GM12874 (cell line): Measurements from ENCODE around the gene PDIA6.

ENCODE experiments used
- CTCF ChIP-seq: IDR thresholded peaks from 2 replicates; pipeline ENCODE4 v1.5.1; 2011; ENCODE audit warnings: low read depth, mild to moderate bottlenecking, control low read depth, low read length, moderate library complexity; ENCODE audit not compliant: insufficient read depth

Gene PDIA6

GRCh38 chr2:10814142-10814541 lies 1.6 kb upstream of the PDIA6 start:
- no peak for TF ChIP-seq CTCF

GRCh38 chr2:10811517-10811916 lies 1.1 kb downstream of the PDIA6 start:
- TF ChIP-seq CTCF: no peak

- no peak for TF ChIP-seq CTCF
Observed at GRCh38 chr2:10810202-10811161, 2.1 kb downstream of the PDIA6 start.

- TF ChIP-seq CTCF: no peak
Observed at GRCh38 chr2:10806543-10806942, 6.0 kb downstream of the PDIA6 start.

GRCh38 chr2:10802657-10803056 lies 9.9 kb downstream of the PDIA6 start:
- no peak for TF ChIP-seq CTCF

- no peak for TF ChIP-seq CTCF
Observed at GRCh38 chr2:10800163-10800562, 12.4 kb downstream of the PDIA6 start.

- no peak for TF ChIP-seq CTCF
Observed at GRCh38 chr2:10798783-10799182, 13.8 kb downstream of the PDIA6 start.
